COLO668 (cell line): ENCODE data around the gene ADIG.
"Not testable (repeated sequence)": the region's sequence is repeated elsewhere in the genome, so short reads cannot be mapped to it uniquely, and the experiment has no call there.

Experiments
- DNase-seq: peaks from one replicate; lab custom pipeline; 2025; ENCODE audit not compliant: unreplicated experiment; lab: John Stamatoyannopoulos, UW

The ADIG gene

DNA sequence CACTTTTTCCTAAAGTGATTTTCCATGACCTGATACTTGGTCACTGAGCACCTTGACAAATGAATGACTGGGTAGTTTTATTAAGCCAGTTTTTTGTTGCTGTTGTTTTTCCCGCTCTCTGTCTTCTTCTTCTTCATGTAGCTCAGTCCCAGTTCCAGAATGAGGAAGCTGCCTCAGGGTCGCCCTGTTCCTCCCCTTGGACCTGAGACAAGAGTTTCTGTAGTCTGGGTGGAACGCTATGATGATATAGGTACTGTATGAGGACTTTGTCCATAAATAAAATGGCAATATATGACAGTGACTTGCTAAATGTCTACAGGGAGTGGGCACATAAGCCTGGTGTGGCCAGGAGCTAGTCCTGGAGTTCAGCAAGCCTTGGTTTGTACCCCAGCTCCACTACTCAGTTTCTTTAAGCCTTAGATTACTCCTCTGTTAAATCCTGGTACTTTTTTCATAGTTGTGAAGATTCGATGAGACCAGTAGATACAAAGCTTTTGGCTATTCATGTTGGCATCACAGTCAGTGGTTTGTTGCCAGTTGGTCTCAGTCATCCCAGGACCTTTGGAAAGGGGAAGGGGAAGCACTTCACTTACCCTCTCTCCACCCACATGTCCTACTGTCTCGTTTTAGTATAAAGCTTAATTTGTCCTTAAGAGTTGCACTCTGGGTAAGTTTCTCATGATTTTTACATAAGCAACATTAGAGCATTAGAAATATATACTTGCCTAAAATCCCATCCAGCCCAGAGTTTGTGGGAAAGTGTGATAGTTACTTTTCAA is 11.1 kb upstream of the ADIG start:
- DNase-seq, result no peak

DNA sequence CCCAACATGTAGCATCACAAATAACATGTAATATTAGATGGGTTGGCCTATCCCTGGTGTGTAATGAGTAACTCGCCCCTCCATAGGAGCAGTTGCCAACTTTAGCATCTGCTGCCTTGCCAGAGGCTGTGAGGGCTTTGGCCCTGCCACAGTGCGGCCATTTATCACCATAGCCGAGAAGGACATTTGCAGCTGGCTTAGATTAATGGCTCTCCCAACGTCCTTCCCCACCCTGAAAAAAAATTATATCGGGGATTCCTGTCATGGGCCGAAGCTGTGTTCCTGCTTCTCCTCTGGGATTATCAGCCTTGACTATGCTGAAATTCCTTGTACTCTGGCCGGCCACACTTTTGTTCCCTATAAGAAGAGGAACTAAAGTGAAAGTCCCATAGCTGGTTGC is 7.6 kb upstream of the ADIG start:
- no peak for DNase-seq

DNA sequence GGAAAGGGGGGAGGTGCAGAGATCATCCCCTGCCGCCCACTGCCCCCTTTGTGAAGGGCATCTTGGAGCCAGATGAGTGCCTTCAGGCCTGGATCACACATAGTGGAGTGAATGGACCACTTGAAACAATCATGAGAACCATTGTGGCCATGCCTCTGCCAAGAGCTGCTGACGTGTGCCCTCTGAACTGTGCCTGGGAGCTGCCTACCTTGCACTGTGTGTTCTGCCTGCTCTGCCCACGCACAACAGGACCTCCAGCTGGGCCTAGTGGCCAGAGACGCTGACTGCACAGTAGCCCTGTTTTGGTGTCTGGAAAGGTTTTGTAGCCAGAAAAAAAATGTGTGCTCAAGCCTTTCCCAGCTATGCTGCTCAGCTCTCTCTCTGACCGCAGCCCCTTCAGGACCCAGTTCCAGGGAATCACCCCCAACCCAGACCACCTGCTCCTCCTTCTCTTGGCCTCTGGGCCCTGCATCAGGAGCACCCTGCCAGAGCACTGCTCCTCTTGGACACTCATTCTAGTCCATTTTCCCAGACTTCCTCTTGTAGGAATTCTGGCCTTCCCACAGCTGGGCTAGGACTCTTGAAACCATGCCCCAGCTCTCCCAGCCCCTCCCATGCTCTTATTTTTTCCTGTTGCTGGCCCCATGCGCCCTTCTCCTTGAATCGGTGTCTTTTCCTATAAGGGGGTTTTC is 1.6 kb upstream of the ADIG start:
- DNase-seq, result no peak

DNA sequence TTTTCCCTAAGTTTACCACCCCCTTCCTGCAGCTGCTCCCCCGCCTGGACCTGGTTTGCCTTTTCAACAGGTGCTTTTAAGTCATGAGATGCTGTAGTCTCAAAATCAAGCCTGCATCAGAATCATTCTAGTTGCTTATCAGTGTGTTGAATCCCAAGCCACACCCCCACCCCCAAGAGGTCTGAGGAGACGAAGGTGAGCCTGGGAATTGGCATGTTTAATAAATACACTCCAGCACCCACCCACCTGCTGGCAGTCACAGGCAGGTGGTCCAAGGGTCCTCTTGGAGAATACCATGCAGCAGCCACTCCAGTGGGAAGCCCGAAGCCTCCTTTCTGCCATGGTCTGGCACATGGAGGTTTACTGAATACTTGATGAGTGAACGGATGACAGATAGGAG is 1.1 kb upstream of the ADIG start:
- DNase-seq, result no peak

DNA sequence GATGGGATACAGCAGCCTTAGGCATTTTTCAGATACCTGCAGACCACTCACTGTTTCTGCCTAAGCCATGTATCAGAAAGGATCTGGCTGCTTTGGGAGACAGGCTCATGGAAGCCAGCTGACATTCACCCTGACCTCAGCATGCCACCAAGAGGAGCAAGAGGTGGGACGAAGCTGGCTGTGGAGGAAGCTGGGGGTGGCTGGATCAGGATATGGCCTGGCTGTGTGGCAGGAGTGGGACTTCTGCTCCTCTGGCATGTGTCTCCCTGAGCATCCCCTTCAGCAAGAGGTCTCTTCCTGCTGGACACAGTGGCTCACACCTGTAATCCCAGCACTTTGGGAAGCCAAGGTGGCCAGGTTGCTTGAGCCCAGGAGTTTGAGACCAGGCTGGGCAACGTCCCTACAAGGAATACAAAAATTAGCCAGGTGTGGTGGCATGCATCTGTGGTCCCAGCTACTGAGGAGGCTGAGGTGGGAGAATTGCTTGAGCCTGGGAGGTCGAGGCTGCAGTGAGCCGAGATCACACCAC is 897 bp downstream of the ADIG start:
- DNase-seq, result no peak

DNA sequence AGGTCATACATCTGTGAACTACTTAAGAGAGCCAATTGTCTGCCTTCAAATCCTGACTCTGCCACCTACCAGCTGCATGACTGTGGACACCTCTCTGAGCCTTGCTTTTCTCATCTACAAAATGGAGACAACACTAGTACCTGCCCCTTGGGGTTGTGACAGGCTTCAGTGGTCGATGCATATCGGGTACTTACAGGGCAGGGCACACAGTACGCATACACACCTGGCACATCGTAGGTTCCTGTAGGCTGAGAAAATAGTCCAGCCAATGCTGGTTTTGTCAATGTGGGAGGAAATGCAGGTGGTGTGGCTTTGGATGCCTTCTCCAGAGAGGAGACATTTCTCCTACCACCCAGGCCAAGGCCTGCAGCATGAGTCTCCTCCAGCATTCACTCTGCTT is 2.3 kb downstream of the ADIG start:
- no peak for DNase-seq

DNA sequence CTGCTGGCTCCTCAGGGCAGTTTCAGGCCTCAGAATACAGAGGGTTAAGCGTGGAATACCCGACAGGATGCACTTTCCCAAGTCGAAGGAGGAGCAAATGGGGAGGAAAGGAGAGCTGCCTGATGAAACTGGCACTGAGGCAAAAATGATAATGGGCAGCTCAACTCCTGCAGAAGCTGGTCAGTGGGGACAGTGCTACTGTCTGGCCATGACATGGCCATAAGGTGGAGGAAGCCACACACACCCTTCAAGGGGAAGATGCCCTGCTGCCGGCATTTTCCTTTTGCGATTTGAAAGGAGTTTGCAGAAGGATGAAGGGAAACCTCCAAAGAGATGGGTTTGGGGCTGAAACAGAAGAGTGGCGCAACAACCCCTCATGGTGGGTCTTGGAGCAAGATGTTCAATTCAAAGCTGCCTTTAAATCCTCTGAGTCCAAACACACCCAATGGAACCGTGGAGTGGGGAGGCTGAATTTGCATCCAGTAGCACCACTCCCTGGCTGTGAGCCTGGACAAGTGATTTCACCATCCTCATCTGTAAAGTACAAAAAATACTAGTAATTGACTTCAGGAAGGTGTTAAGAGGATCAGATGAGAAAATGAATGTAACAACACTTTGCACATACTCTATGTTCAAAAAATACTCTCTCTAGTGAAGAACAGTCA is 3.2 kb downstream of the ADIG start:
- no peak for DNase-seq

DNA sequence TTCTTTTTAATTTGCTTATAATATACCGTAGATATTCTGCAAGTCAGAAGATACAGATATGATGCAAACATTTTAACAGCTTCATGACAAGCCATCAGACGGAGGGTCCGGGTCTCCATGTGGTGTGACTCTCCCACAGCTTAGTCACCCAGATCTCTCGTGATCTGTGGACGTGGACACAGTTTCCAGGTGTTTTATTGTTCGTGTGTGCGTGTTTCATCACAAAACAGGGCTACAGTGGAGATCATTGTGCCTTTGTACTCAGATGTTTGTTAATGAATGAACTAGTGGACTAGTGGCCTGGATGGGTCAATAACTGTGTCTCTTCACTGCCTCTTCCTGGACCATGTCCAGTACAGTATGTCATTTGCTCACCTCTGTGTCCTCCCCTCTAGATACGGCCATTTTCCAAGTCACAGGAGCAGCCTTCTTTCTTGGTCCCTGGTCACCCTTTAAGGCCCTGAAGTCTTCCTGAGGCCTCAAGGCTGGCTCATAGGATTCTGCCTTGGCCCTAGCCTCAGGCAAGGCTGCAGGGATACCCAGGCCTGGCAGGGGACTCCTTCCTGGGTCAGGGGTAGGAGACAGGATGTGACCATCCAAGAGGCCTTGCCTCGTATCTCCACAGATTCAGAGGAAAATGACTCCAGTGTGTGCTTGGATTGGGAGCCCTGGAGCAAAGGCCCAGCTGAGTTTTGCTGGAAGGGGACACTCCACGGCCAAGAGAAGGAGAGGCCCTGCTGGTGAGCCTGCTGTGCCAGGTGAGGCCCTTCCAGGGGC is 4.6 kb downstream of the ADIG start:
- no peak for DNase-seq

DNA sequence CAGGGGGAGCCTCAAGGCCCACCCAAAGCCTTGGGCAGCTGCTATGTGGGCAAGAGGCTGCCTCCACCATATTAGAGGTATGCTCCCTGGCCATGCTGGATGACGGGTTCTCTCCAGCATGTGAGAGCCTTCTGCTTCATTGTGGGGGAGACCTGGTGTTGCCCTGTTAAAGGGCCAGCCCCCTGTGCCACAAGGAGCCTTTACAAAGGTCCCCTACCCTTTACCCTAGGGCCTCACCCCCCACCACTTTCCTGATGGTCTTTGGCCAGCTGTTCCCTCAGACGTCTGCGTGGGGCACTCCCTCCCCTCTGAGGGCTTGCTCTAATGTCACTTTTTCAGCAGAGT is 5.2 kb downstream of the ADIG start:
- DNase-seq, result no peak

DNA sequence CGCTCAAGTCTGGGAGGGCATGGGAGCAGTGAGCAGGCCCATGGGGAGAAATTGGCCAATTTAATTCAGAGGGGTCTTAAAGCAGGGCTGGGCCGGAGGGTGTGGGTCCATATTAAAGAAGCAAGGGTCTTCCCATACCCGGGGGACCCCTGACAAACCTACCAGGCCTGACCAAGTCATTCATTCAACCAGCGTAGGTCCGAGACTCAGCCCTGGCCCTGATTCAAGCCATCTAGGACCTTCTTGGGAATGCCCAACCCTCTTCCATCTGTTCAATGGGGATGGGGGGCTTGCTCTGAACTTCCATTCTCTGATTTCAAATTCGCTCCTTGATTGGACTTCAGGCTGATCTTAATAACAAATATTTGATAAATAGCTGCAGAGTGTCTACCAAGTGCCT is 7.3 kb downstream of the ADIG start:
- no peak for DNase-seq

DNA sequence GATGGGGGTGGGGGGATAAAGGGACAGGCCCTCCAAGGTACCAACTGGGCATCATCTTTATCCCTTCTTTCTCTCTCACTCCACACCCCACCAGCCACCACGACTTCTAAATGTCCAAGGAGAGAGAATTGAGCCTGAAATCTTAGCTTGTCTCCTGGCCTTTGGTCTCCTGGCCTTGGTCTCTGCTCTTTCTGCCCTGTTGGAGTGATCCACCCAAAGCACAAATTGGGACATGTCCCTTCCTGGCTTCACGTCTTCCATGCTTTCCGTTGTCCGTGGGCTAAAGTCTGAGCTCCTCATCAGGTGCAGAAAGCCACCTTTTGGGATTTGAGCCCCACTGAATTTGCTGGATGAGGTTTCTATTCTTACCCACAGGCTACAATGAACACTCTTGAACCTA is 8.4 kb downstream of the ADIG start:
- DNase-seq, result no peak

DNA sequence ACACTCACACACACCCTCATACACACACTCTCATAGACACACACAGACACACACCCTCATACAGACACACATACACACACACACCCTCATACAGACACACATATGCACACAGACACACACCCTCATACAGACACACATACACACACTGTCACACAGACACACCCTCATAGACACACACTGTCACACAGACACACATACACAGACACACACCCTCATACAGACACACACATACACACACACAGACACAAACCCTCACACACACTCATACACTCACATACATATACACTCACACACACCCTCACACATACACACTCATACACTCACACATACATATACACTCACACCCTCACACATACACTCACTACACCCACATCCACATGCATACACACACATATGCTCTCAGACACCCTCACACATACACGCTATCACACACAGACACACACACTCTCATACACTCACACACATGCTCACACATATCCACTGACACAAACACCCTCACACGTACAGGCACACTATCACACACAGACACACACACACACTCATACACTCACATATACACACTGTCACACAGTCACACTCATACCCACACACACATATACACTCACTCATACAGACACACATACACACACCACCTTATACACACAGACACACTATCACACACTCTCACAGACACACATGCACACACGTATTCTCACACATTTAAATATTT is 9.1 kb downstream of the ADIG start:
- no peak for DNase-seq

DNA sequence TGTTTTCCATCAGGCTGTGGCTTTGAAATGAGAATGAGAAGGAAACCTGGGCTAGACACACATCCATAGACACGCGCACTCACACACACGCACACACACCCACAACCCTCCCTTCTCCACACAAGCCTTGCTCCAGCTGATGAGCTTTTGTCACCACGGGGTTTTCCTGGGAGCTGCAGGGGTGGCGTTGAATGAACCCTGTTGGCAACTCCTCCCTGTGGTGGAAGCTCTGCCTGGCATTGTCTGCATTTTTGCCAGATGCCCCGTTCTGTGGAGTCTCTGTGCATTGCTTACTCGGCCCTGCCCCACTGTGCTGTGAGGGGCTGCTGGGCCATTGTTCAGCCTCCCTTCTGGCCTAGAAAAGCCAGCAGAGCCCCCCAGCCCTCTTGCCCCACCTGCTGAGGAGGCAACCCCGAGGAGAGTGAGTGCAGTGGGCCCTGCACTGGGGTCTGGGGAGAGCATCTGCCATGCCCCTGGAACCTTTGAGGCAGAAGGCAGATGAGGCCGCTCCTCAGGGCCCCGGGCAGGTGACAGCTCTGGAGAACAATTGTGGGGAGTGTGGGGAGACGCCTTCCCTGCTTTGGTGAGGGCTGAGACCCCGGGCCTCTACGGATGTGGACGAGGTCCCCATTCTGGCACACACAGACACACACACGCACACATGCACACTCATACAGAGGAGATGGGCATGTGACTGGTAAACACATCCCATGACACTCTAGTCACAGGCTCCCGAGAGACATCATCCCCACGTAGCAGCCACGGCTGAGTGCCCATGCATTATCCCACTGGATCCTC is 9.9 kb downstream of the ADIG start:
- no peak for DNase-seq

DNA sequence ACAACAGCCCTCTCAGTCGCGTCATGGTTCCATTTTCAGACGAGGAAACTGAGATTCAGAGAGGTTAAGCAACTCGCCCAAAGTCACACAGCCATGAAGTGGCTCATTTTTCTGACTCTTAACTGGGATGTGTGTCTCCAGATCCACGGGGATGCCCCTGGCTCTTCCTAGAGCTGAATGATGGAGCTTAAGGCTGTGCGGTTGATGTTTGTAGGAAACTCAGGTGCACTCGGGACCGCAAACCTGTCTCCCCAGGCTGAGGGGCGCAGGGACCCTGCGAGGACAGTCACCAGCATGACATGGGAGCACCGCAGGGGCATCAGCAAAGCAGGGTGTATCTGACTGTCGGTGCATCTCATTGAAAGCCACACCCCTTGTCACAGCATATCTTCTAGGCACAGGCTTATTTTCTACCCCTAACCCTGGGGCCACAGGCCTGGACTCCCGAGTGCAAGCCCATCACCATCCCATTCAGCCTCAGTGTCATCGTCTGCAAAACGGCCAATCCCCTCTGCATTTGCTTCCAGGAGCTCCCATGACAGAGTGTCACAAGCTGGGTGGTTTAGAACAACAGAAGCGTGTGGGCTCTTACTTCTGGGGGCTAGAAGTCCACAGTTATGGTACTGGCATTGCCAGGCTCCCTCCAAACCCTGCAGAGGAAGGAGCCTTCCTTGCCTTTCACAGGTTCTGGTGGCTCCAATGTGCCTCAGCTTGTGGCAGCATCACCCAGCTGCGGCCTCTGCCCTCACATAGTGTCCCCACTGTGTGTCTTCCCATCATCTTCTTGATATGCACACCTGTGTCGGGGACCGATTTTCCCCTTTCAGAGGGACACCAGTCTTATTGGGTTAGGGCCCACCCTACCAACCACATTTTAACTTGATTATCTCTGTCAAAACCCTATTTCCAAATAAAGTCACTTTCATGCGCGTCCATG is 10.7 kb downstream of the ADIG start:
- no peak for DNase-seq

DNA sequence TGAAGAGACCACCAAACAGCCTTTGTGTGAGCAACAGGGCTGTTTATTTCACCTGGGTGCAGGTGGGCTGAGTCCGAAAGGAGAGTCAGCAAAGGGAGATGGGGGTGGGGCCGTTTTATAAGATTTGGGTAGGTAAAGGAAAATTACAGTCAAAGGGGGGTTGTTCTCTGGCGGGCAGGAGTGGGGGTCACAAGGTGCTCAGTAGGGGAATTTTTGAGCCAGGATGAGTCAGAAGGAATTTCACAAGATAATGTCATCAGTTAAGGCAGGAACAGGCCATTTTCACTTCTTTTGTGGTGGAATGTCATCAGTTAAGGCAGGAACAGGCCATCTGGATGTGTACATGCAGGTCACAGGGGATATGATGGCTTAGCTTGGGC is 11.4 kb downstream of the ADIG start:
- not testable (repeated sequence) for DNase-seq

DNA sequence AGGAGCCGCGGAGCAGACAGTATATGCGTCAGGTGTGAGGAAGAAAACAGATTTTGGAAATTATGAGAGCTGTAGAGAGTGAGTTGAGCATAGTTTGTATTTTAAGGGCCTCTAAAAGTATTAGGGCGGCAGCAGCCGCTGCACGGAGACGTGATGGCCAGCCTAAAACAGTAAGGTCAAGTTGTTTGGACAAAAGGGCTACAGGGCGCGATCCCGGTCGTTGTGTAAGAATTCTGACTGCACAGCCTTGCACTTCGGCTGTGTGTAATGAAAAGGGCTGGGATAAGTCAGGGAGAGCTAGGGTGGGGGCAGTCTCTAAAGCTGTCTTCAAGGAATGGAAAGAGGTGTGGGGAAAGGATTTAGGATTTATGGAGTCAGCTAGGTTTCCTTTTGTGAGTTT is 13.3 kb downstream of the ADIG start:
- DNase-seq, result not testable (repeated sequence)

DNA sequence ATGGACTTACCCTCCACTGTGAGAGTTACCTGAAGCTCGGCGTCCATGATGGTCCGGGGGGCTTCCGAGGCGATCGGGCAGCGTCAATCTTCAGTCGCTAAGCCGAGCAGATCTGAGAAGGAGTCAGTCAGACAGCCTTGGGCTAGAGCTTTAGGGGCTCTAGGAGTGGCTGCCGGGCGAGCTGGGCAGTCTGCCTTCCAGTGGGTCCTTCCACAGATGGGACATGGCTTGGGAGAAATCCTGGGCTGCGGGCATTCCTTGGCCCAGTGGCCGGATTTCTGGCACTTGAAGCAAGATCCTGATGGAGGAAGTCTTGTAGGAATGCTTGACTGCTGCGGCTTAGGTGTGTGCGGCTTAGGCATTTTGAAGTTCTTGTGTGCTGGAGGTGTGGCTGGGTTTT is 14.9 kb downstream of the ADIG start:
- not testable (repeated sequence) for DNase-seq

DNA sequence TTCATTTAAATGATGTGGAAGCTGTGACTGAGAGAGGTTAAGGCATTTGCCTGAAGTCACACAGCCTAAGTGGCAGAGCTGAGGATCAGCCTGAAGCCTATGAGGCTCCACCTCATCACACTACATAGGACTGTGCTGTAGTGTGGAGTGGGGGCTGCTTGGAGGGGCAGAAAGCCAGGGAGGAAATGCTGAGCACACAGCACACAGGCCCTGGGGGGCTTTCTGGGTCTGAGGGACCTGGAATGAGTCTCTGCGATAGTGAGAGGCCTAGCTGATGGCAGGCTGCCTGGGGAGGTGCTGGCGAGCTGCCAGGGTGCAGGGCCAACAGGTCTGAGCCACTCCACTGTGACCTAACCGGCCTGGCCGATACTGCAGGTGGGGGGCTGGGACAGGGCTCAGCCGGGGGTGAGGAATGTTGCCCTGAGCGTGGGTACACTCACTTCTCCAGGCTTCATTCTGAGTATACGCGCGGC is 18.4 kb downstream of the ADIG start:
- peak; percentile 37 for DNase-seq

DNA sequence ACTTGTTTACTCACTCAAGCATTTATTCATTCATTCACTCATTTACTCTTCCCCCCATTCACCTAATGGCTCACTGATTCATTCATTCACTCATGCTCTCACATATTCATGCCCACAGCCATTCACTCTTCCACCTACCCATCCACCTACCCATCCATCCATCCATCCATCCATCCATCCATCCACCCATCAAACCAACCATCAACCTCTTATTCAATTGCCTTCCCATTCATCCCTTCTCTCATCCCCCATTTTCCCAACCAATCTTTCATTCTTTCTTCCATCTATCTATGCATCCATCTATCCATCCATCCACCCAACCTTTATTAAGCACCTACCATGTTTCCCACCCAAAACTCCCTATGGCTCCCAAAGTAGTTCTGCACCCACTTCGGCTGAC is 19.1 kb downstream of the ADIG start:
- no peak for DNase-seq
